ENCODE data around the gene TBC1D26. TPM values are rescaled to one million over a fixed set of nuclear protein-coding genes. Genes with fewer than 3 reads are reported as not detected.

Gene TBC1D26
- total RNA-seq, 1 donor, result not detected

Small RNA genes within 50 kb of the gene (small RNA-seq; reads per million reads assigned to genes)
- gene AC015922.1 (not detected), gene RNA5SP436 (not detected)

Other genes starting within 250 kb of the TBC1D26 start
- 24.8 and 38.4 TPM in 2 replicates for gene TVP23C, start 168.8 kb upstream of the TBC1D26 start, total RNA-seq
- 0.29 and 0.36 TPM in 2 replicates for gene FBXW10B, start 112.6 kb upstream of the TBC1D26 start, total RNA-seq
- gene TRIM16, start 48.0 kb upstream of the TBC1D26 start, total RNA-seq, result 43.0 and 56.1 TPM in 2 replicates
- 39.8 and 40.7 TPM in 2 replicates for gene ZNF286A, start 32.5 kb upstream of the TBC1D26 start, total RNA-seq
- gene ADORA2B, start 212.8 kb downstream of the TBC1D26 start, total RNA-seq, result 4.7 and 5.9 TPM in 2 replicates

All from osteoblast (primary cell).